OCI-LY7 (cell line): ENCODE results near the gene EVA1C. TPM values are rescaled to one million over a fixed set of nuclear protein-coding genes. Genes with fewer than 3 reads are reported as not detected.

Source experiments
- Bru-seq: library from RNA; stranded (reverse); fragments of 400-500 nt; gene quantifications from one replicate; lab custom pipeline; 2021; lab: Mats Ljungman, UMichigan
- BruChase-seq, 2 experiments: library from RNA; stranded (reverse); fragments of 400-500 nt; gene quantifications; one replicate each; lab custom pipeline; 2021; lab: Mats Ljungman, UMichigan
- BruUV-seq: library from RNA; stranded (reverse); fragments of 400-500 nt; replicated peaks from 2 replicates; lab custom pipeline; 2021; lab: Mats Ljungman, UMichigan
- CTCF ChIA-PET: fragments of 300-600 bp; sonication (Branson Sonifier 250); formaldehyde crosslinking; loops from one replicate; lab custom pipeline; 2022; ENCODE audit warnings: antibody characterized with exemption; ENCODE audit not compliant: unreplicated experiment; lab: Charles Lee
- POLR2A ChIA-PET: fragments of 300-600 bp; sonication (Branson Sonifier 250); formaldehyde crosslinking; loops from one replicate; lab custom pipeline; 2022; ENCODE audit warnings: antibody characterized with exemption; lab: Charles Lee
- DNase-seq: peaks from one replicate; pipeline ENCODE4 v3.0.0-alpha.2; 2015; ENCODE audit warnings: low spot score
- H2AFZ ChIP-seq: fragments of 200-600 bp; sonication (generic), shearing (Covaris generic); 2 replicates; pipeline ENCODE4 v1.6.1; 2014; ENCODE audit warnings: mild to moderate bottlenecking, antibody characterized with exemption, low read length, moderate library complexity
- H3K27ac ChIP-seq: fragments of 200-600 bp; sonication (generic); 2 replicates; pipeline ENCODE4 v1.5.1; 2014; ENCODE audit warnings: mixed run types, low read depth, mild to moderate bottlenecking, moderate library complexity, low read length, inconsistent platforms; ENCODE audit not compliant: poor library complexity, severe bottlenecking
- H3K36me3 ChIP-seq: fragments of 200-600 bp; sonication (generic); 2 replicates; pipeline ENCODE4 v1.6.1; 2014; ENCODE audit warnings: mild to moderate bottlenecking, antibody characterized with exemption, low read length, moderate library complexity, mixed read lengths; ENCODE audit not compliant: insufficient read depth
- H3K4me1 ChIP-seq: fragments of 200-600 bp; sonication (generic); 2 replicates; pipeline ENCODE4 v1.5.1; 2014; ENCODE audit warnings: mild to moderate bottlenecking, low read length; ENCODE audit not compliant: insufficient read depth, poor library complexity, severe bottlenecking
- H3K4me2 ChIP-seq: fragments of 200-600 bp; sonication (generic); 2 replicates; pipeline ENCODE4 v1.6.1; 2014; ENCODE audit warnings: mild to moderate bottlenecking, low read length
- H3K4me3 ChIP-seq: fragments of 200-600 bp; sonication (generic); 2 replicates; pipeline ENCODE4 v1.5.1; 2014; ENCODE audit warnings: mild to moderate bottlenecking, low read depth, low read length; ENCODE audit not compliant: poor library complexity, severe bottlenecking
- H3K79me2 ChIP-seq: fragments of 200-600 bp; sonication (generic); 2 replicates; pipeline ENCODE4 v1.6.1; 2016; ENCODE audit warnings: low read depth, mild to moderate bottlenecking, low read length, moderate library complexity, mixed read lengths; ENCODE audit not compliant: insufficient read depth
- H3K9me2 ChIP-seq: fragments of 200-600 bp; sonication (generic); 2 replicates; pipeline ENCODE4 v1.6.1; 2016; ENCODE audit warnings: mild to moderate bottlenecking, low read length, mixed read lengths; ENCODE audit not compliant: insufficient read depth
- H3K9me3 ChIP-seq: fragments of 200-600 bp; sonication (generic); 2 replicates; pipeline ENCODE4 v1.6.1; 2014; ENCODE audit warnings: mild to moderate bottlenecking, mixed run types, low read length, mixed read lengths
- H4K20me1 ChIP-seq: fragments of 200-600 bp; sonication (generic); 2 replicates; pipeline ENCODE4 v1.6.1; 2014; ENCODE audit warnings: mild to moderate bottlenecking, antibody characterized with exemption, low read length, moderate library complexity, mixed read lengths; ENCODE audit not compliant: insufficient read depth
- CTCF ChIP-seq: fragments of 200-600 bp; sonication (generic); conservative IDR thresholded peaks from 2 replicates; pipeline ENCODE4 v1.5.1; 2014; ENCODE audit warnings: mild to moderate bottlenecking, antibody characterized with exemption, low read length, moderate library complexity, mixed read lengths
- EZH2phosphoT487 ChIP-seq: fragments of 200-600 bp; sonication (generic); IDR thresholded peaks from 2 replicates; pipeline ENCODE4 v1.6.1; 2018; ENCODE audit warnings: low read depth, borderline replicate concordance, mild to moderate bottlenecking, mixed run types, antibody characterized with exemption, low read length, moderate library complexity, mixed read lengths
- intact Hi-C: fragments of 100-400 bp; cut with micrococcal nuclease; formaldehyde crosslinking; loops from one replicate; pipeline ENCODE4 v1.10.0; 2022; ENCODE audit not compliant: unreplicated experiment
- long read RNA-seq: library from polyadenylated mRNA; stranded (forward); transcript quantifications from one replicate; pipeline ENCODE4 v2.0.0, GENCODE V29; 2022
- total RNA-seq, 2 experiments: library from RNA; depleted of rRNA in 1 of 2; stranded (reverse); fragments of >200 nt in 1 of 2; shearing (Covaris generic) in 1 of 2; gene quantifications; 2 replicates each; pipeline ENCODE4 v1.2.3, GENCODE V29; 2014 to 2022

Gene EVA1C, protein sequence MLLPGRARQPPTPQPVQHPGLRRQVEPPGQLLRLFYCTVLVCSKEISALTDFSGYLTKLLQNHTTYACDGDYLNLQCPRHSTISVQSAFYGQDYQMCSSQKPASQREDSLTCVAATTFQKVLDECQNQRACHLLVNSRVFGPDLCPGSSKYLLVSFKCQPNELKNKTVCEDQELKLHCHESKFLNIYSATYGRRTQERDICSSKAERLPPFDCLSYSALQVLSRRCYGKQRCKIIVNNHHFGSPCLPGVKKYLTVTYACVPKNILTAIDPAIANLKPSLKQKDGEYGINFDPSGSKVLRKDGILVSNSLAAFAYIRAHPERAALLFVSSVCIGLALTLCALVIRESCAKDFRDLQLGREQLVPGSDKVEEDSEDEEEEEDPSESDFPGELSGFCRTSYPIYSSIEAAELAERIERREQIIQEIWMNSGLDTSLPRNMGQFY
- total RNA-seq (2014; rRNA removed; shearing (Covaris generic)) (not detected in 2 replicates), total RNA-seq (2022) (not detected in 2 replicates), Bru-seq, nascent RNA (percentile 10 among the genes with signal in this experiment), BruChase-seq, experiment 1, labeled RNA remaining after a 6-hour chase (percentile 10 among the genes with signal in this experiment), BruChase-seq, experiment 2, labeled RNA remaining after a 2-hour chase (percentile 11 among the genes with signal in this experiment)
- long read RNA-seq: 0 reads

GRCh38 chr21:32412162-32413014, at the start of gene EVA1C:
TSS of gene EVA1C (plus strand) at chr21:32412706. CDS start at chr21:32412854, 148 bp downstream.
- no peak within 1 kb of the TSS for H3K4me2 ChIP-seq
- no peaks in the 10 kb centered on the region for H3K79me2 ChIP-seq
- no TSS peak for BruUV-seq
- H2AFZ ChIP-seq: no peak within 1 kb of the TSS
- no peak within 1 kb of the TSS for H3K4me3 ChIP-seq
- no peak for DNase-seq
- ChIA-PET CTCF (no interaction called here), POLR2A (no interaction called here)
- intact Hi-C loops: no loop called here
- TF ChIP-seq EZH2phosphoT487 (no peak), CTCF (no peak)
- H3K4me1 ChIP-seq: no peaks in the 10 kb centered on the region
- H3K27ac ChIP-seq: no peak within 1 kb of the TSS
- H3K36me3 ChIP-seq: no peaks in the 10 kb centered on the region
- no peaks in the 10 kb centered on the region for H4K20me1 ChIP-seq
- H3K9me2 ChIP-seq: no peaks in the 10 kb centered on the region
- H3K9me3 ChIP-seq: no peaks in the 10 kb centered on the region

GRCh38 chr21:32364387-32364786, 48.1 kb upstream of the EVA1C start:
- TF ChIP-seq EZH2phosphoT487 (no peak), CTCF (no peak)
- H3K4me2 ChIP-seq: no peak overlapping the region
- H3K4me1 ChIP-seq: no peaks in the 10 kb centered on the region
- H3K36me3 ChIP-seq: peaks cover 97% of the 10 kb centered on the region
- H3K9me2 ChIP-seq: no peaks in the 10 kb centered on the region
- H2AFZ ChIP-seq: no peak overlapping the region
- H3K27ac ChIP-seq: no peak overlapping the region
- intact Hi-C loops: no loop called here
- H3K79me2 ChIP-seq: no peaks in the 10 kb centered on the region
- H3K9me3 ChIP-seq: no peaks in the 10 kb centered on the region
- ChIA-PET POLR2A (interaction anchor here (1.2 kb wide), 1 partner anchor 28 kb away, joined by 3 read pairs; the partner anchor contains the start of gene URB1), CTCF (no interaction called here)
- no TSS peak for BruUV-seq
- H3K4me3 ChIP-seq: no peak overlapping the region
- H4K20me1 ChIP-seq: no peaks in the 10 kb centered on the region; the same call in 1 of the 2 replicates
- DNase-seq: no peak
